DND-41 (cell line): Measurements from ENCODE around the gene ARRB2.

Experiments used
- CTCF ChIP-seq: IDR thresholded peaks from 2 replicates; pipeline ENCODE4 v1.5.1; 2012; ENCODE audit warnings: borderline replicate concordance, low read length, moderate library complexity, mild to moderate bottlenecking; ENCODE audit not compliant: poor library complexity, severe bottlenecking; ENCODE audit errors: extremely low read depth
- EZH2 ChIP-seq: IDR thresholded peaks from 3 replicates; pipeline ENCODE4 v1.6.1; 2012; ENCODE audit warnings: borderline replicate concordance, low read depth, mild to moderate bottlenecking, moderate library complexity, low read length, inconsistent platforms; ENCODE audit not compliant: severe bottlenecking

GRCh38 chr17:4710693-4711634 is 532 bp downstream of the ARRB2 start:
- no peak for TF ChIP-seq CTCF
- no peak for TF ChIP-seq EZH2
